IPS DF 19.7 (cell line): ENCODE data around the gene SBK3.
"Not testable (repeated sequence)": the region's sequence is repeated elsewhere in the genome, so short reads cannot be mapped to it uniquely, and the experiment has no call there.

Experiments
- DNase-seq: peaks from one replicate; pipeline ENCODE4 v3.0.0-alpha.2; 2013; ENCODE audit warnings: low read depth, low spot score

SBK3 gene

GRCh38 chr19:55519451-55520311 lies 25.7 kb downstream of the SBK3 start:
- no peak for DNase-seq

DNA sequence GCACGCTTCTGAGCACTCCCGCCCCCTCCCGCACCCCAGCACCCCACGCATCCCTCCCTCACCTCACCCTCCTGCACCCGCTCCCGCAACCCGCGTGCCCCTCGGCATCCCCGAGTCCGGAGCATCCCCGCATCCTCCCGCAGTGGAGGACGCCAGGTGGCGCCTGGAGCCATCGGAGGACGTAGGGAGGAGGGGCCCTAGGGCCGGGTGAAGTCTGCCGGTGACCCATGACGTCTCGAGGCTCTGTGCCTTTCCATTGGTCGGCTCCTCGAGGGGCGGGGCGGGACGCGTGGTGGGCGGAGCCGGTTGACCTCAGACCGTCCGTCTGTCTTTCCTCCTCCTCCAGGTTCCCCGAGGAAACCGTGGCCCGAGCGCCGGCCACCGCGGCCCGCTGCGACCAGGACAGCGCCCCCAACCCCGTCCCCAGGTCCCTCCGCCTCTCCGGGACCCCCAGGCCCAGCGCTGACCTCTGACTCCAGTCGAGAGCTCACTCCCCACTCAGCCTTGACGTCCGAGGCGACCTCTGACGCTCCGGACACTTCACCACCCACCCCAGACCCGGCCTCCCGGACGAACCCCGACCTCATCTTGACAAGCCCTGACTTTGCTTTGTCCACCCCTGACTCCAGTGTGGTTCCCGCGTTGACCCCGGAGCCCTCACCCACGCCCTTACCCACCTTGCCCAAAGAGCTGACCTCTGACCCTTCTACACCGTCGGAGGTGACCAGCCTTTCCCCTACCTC lies 28.3 kb downstream of the SBK3 start:
- peak; percentile 54 for DNase-seq

DNA sequence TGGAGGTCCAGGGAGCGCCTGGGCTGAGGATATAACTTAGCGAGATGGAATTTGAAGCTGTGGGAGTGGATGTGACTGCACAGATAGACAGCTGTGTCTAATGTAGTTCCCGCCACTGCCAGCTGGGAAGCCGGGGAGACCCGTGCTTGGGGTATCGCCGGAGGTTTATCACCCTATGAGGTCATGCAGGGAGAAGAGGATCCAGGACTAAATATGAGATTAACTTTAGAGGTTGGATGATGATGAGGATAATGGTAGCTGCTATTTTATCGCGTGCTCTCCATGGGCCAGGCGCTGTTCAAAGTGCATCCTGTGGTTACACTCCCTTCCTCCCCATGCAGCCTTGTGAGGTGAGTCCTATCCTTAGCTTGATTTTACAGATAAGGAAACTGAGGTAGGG lies 37.2 kb downstream of the SBK3 start:
- DNase-seq = no peak

DNA sequence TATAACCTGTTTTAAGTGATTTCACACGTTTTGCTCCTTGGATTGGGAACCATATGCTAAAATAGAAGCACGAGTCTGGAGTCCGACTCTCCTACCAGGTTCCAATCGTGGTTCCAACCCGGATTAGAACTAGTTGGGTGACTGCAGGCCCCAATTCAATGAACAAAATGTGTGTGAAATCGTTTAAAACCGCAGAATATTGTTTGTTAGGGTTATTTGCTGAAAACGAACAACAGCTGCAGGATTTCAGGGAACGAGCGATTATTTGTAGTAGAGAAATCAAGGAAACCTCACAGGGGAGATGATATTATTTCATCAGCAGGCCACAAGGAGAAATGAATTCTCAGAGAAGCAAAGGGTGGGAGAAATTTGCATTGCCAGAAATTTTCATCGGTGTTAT lies 40.4 kb downstream of the SBK3 start:
- DNase-seq = no peak

GRCh38 chr19:55504252-55504603 lies 41.1 kb downstream of the SBK3 start:
- DNase-seq = no peak

DNA sequence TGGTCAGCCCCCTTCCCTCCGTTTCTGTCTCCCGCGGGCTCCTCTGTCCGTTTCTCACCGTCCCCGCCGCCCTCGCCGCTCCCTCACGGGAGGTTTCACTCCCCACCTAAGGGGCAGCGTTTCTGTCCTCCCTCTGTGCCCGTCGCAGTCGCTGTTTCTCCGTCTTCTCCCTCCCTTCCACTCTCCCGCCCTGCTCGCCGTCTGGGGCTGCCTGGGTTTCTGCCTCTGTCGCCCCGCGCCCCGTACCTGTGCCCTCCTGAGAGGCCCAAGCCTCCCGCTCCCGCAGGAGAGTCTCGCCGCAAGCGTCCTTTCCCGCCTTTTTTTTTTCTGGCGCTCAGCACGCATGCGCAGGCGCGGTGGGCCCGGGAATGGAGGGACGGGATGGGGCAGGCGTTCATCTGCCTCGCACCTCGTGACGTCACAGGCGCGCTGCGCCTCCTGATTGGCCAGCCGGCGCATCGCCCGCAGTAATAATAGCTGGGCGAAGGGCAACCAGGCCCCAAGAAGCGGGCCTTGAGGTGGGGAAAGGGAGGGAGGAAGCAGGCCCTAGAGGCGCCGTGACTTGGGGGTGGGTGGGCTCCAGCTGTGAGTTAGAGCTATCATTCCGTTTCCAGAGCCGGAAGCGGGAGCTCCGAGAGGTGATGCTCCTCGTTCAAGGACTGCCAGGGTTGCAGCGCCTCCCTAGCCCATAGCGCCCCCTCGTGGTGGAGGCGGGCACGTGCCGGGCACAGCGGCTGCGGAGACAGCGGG lies 41.7 kb downstream of the SBK3 start:
- DNase-seq = peak; percentile 72

GRCh38 chr19:55503157-55503501 lies 42.2 kb downstream of the SBK3 start:
- no peak for DNase-seq

- no peak for DNase-seq
Observed at GRCh38 chr19:55502197-55502952, 43.0 kb downstream of the SBK3 start.

- no peak for DNase-seq
Observed at GRCh38 chr19:55500368-55500952, 44.9 kb downstream of the SBK3 start.

DNA sequence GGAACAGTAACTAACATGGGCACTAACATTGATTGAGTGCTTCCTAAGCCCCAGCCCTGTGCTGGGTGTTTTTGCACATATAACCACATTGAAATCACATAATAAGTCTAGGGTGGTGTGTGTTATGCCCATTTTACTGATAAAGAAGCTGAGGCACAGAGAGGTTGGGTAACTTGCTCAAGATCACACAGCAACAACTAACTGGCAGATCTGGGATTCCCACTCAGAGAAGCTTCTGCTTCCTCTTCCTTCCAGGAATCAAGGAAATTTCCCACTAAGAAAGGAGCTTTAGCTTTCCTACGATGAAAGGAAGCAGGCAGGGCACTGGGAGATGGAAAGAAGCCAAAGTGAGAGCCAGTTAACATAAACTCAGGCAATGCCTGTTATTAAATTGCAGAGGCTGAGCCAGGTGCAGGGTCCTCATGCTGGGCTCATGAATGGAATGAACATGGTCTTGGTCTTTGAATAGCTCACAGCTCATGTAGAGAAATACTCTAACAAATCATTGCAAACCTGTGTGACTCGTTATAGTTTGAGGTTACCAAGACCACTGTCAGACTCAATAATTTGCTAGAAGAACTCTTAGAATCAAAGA lies 47.0 kb downstream of the SBK3 start:
- no peak for DNase-seq

- no peak for DNase-seq
Observed at GRCh38 chr19:55497763-55498162, 47.6 kb downstream of the SBK3 start.

GRCh38 chr19:55496820-55497219 lies 48.5 kb downstream of the SBK3 start:
- not testable (repeated sequence) for DNase-seq

- DNase-seq = no peak
Observed at GRCh38 chr19:55495646-55496349, 49.5 kb downstream of the SBK3 start.

GRCh38 chr19:55494172-55494761 lies 51.1 kb downstream of the SBK3 start:
- DNase-seq = no peak

DNA sequence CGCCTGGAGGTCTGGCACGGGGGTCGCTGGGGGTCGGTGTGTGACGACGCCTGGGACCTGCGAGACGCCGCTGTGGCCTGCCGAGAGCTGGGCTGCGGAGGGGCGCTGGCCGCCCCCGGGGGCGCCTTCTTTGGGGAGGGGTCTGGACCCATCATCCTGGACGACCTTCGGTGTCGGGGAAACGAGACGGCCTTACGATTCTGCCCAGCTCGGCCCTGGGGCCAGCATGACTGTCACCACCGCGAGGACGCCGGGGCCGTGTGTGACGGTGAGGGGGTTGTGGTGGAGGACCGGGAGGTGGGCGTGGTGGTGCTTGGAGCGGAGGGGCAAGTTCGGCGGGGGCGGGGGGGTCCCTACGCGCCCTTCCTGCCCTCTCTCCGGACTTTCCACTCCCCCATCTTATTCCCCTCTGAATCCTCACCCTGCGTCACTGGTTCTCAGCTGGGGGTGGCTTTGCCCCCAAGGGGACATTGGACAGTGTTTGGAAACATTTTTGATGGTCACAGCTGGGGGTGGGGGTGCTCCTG lies 51.6 kb downstream of the SBK3 start:
- DNase-seq = no peak

GRCh38 chr19:55493052-55493644 lies 52.2 kb downstream of the SBK3 start:
- DNase-seq = no peak

GRCh38 chr19:55492362-55492944 lies 52.9 kb downstream of the SBK3 start:
- DNase-seq = no peak

GRCh38 chr19:55491546-55492360 lies 53.6 kb downstream of the SBK3 start:
- DNase-seq = no peak
